CD14-positive monocyte (primary cell): Measurements from ENCODE around the gene UBE2H. TPM values are rescaled to one million over a fixed set of nuclear protein-coding genes. Genes with fewer than 3 reads are reported as not detected.

ENCODE experiments used
- DNase-seq, 3 donors: peaks; one replicate each; pipeline ENCODE4 v3.0.0-alpha.2; 2011 to 2022
- H2AFZ ChIP-seq: 2 replicates; pipeline ENCODE4 v1.6.0; 2012; ENCODE audit warnings: mild to moderate bottlenecking, low read depth, low read length, inconsistent platforms; ENCODE audit not compliant: insufficient read depth, poor library complexity, severe bottlenecking
- H3K27ac ChIP-seq, 2 donors: 1 replicate in 1 of 2; 2 replicates in 1 of 2; pipeline ENCODE4 v1.5.1; 2012 to 2013; ENCODE audit warnings: low read length in 2 of 2, control low read depth in 1 of 2, inconsistent platforms in 1 of 2, low read depth in 1 of 2, mild to moderate bottlenecking in 1 of 2
- H3K27me3 ChIP-seq, 2 donors: one replicate each; pipeline versions ENCODE4 v1.6.0 to v1.6.1; 2011 to 2013; ENCODE audit warnings: low read length in 2 of 2; ENCODE audit not compliant: control insufficient read depth in 2 of 2, insufficient read depth in 2 of 2
- H3K36me3 ChIP-seq, 2 donors: replicated peaks in 1 of 2; 1 replicate in 1 of 2; 2 replicates in 1 of 2; pipeline versions ENCODE4 v1.5.1 to v1.6.1; 2012 to 2013; ENCODE audit warnings: low read length in 2 of 2, control low read depth in 1 of 2, inconsistent platforms in 1 of 2, mild to moderate bottlenecking in 1 of 2; ENCODE audit not compliant: insufficient read depth in 2 of 2, control insufficient read depth in 1 of 2
- H3K4me1 ChIP-seq, 2 donors: 1 replicate in 1 of 2; 2 replicates in 1 of 2; pipeline versions ENCODE4 v1.5.1 to v1.6.1; 2012 to 2013; ENCODE audit warnings: low read length in 2 of 2, control low read depth in 1 of 2, inconsistent platforms in 1 of 2, mild to moderate bottlenecking in 1 of 2, moderate library complexity in 1 of 2; ENCODE audit not compliant: insufficient read depth in 2 of 2, control insufficient read depth in 1 of 2
- H3K4me2 ChIP-seq: replicated peaks from 2 replicates; pipeline ENCODE3; 2012; ENCODE audit warnings: low read length, moderate library complexity, mild to moderate bottlenecking; ENCODE audit not compliant: poor library complexity, severe bottlenecking; ENCODE audit errors: extremely low read depth
- H3K4me3 ChIP-seq, 3 experiments: fragments of 200-600 bp in 1 of 3; sonication (generic) in 1 of 3; replicated peaks in 1 of 3; 1 replicate in 2 of 3; 2 replicates in 1 of 3; pipeline ENCODE4 v1.5.1; 2011 to 2013; ENCODE audit warnings: low read length in 3 of 3, mild to moderate bottlenecking in 3 of 3, control low read depth in 2 of 3, low read depth in 2 of 3, inconsistent platforms in 1 of 3, moderate library complexity in 1 of 3
- H3K79me2 ChIP-seq: 2 replicates; pipeline ENCODE4 v1.6.0; 2012; ENCODE audit warnings: mild to moderate bottlenecking, control low read depth, inconsistent platforms, low read length, moderate library complexity; ENCODE audit not compliant: insufficient read depth
- H3K9ac ChIP-seq: 2 replicates; pipeline ENCODE4 v1.6.0; 2017; ENCODE audit warnings: low read length, mild to moderate bottlenecking; ENCODE audit not compliant: insufficient read depth, poor library complexity, severe bottlenecking
- H3K9me3 ChIP-seq, 2 donors: replicated peaks in 1 of 2; 1 replicate in 1 of 2; 2 replicates in 1 of 2; pipeline versions ENCODE4 v1.5.1 to v1.6.1; 2012 to 2013; ENCODE audit warnings: low read length in 2 of 2, control low read depth in 1 of 2; ENCODE audit not compliant: control insufficient read depth in 1 of 2, insufficient read depth in 1 of 2
- H4K20me1 ChIP-seq: 2 replicates; pipeline ENCODE4 v1.6.0; 2012; ENCODE audit warnings: mild to moderate bottlenecking, low read length, control low read depth, moderate library complexity; ENCODE audit not compliant: insufficient read depth
- H3K27ac Mint-ChIP-seq, 7 donors: one replicate each; pipeline ENCODE4 v1.8.0; 2020; ENCODE audit warnings: mild to moderate bottlenecking in 7 of 7, mixed read lengths in 7 of 7, moderate library complexity in 6 of 7, inconsistent platforms in 2 of 7
- H3K27me3 Mint-ChIP-seq, 3 donors: one replicate each; pipeline ENCODE4 v1.8.0; 2021 to 2022; ENCODE audit warnings: low read depth in 3 of 3, mild to moderate bottlenecking in 3 of 3, mixed read lengths in 3 of 3, moderate library complexity in 3 of 3, inconsistent platforms in 1 of 3
- H3K36me3 Mint-ChIP-seq, 2 donors: one replicate each; pipeline ENCODE4 v1.8.0; 2020; ENCODE audit warnings: mixed read lengths in 2 of 2, inconsistent platforms in 1 of 2, mild to moderate bottlenecking in 1 of 2
- H3K4me1 Mint-ChIP-seq: one replicate; pipeline ENCODE4 v1.8.0; 2020; ENCODE audit warnings: mild to moderate bottlenecking, mixed read lengths
- H3K4me3 Mint-ChIP-seq, 2 donors: one replicate each; pipeline ENCODE4 v1.8.0; 2020; ENCODE audit warnings: mild to moderate bottlenecking in 2 of 2, mixed read lengths in 2 of 2, moderate library complexity in 1 of 2
- H3K9me3 Mint-ChIP-seq, 7 donors: one replicate each; pipeline ENCODE4 v1.8.0; 2020 to 2022; ENCODE audit warnings: mixed read lengths in 7 of 7, mild to moderate bottlenecking in 6 of 7, moderate library complexity in 6 of 7, inconsistent platforms in 2 of 7
- CTCF ChIP-seq: fragments of 200-600 bp; IDR thresholded peaks from one replicate; pipeline ENCODE4 v1.8.0; 2022; ENCODE audit warnings: antibody characterized with exemption, mild to moderate bottlenecking
- WGBS: methylation state at CpG from one replicate; pipeline ENCODE4 v1.1.5; 2013; ENCODE audit warnings: missing lambda C conversion rate; ENCODE audit not compliant: insufficient coverage; 5-methylcytosine and 5-hydroxymethylcytosine counted together
- intact Hi-C, 2 donors: fragments of 100-400 bp; cut with micrococcal nuclease; formaldehyde crosslinking; loops; one replicate each; pipeline versions ENCODE4 v1.15.0 to v1.15.1; 2023
- polyA plus RNA-seq, 3 donors: library from polyadenylated mRNA; depleted of rRNA in 1 of 3; unstranded in 2 of 3; stranded (reverse) in 1 of 3; fragments of 300-500 nt in 2 of 3; fragments of >200 nt in 1 of 3; fragmentation: Illumina TruSeq in 2 of 3; gene quantifications; 1 replicate in 2 of 3; 2 replicates in 1 of 3; pipeline ENCODE4 v1.2.3, GENCODE V29; 2012 to 2021

UBE2H gene
- polyA plus RNA-seq, 3 donors = 12.6 to 26.0 (median 16.0) TPM

GRCh38 chr7:129831424-129832058, 121.2 kb downstream of the UBE2H start:
- H3K4me1 Mint-ChIP-seq = peaks cover 15% of the 10 kb centered on the region

GRCh38 chr7:129830949-129831348, 121.8 kb downstream of the UBE2H start:
- no peaks in the 10 kb centered on the region for H3K27me3 ChIP-seq
- no peak overlapping the region for H2AFZ ChIP-seq
- 100% methylated on average over 6 of the region's 8 CpGs for WGBS
- H3K4me3 Mint-ChIP-seq = no peak overlapping the region
- H3K4me2 ChIP-seq = no peak overlapping the region
- H3K27ac Mint-ChIP-seq = no peak overlapping the region
- H3K4me1 ChIP-seq = peaks cover 14 to 16% of the 10 kb centered on the region in 2 donors
- H3K9me3 ChIP-seq = no peaks in the 10 kb centered on the region
- H3K36me3 ChIP-seq = peaks cover 16 to 36% of the 10 kb centered on the region in 2 donors
- no peak overlapping the region for H3K4me3 ChIP-seq
- TF ChIP-seq CTCF = no peak
- no peak overlapping the region for H3K27ac ChIP-seq
- peaks cover 0 to 7% (median 4%) of the 10 kb centered on the region in 3 donors for H3K27me3 Mint-ChIP-seq
- peaks cover 37 to 38% of the 10 kb centered on the region in 2 donors for H3K36me3 Mint-ChIP-seq
- H3K79me2 ChIP-seq = no peaks in the 10 kb centered on the region
- peaks cover 14% of the 10 kb centered on the region for H4K20me1 ChIP-seq
- DNase-seq = no peak
- H3K9ac ChIP-seq = no peak overlapping the region
- peaks cover 0 to 2% (median 0%) of the 10 kb centered on the region in 7 donors for H3K9me3 Mint-ChIP-seq
- peaks cover 17% of the 10 kb centered on the region for H3K4me1 Mint-ChIP-seq
- intact Hi-C loops = no loop called here

More at GRCh38 chr7:129831424-129832058, 121.2 kb downstream of the UBE2H start:
- H3K27ac Mint-ChIP-seq = no peak overlapping the region
- no peaks in the 10 kb centered on the region for H3K9me3 ChIP-seq
- H3K4me2 ChIP-seq = no peak overlapping the region
- WGBS = 86% methylated on average over 5 of the region's 5 CpGs
- no peak overlapping the region for H3K9ac ChIP-seq
- H3K36me3 Mint-ChIP-seq = peaks cover 42% of the 10 kb centered on the region in 2 donors
- peaks cover 0 to 7% (median 2%) of the 10 kb centered on the region in 3 donors for H3K27me3 Mint-ChIP-seq
- H2AFZ ChIP-seq = no peak overlapping the region
- H3K9me3 Mint-ChIP-seq = peaks cover 0 to 2% (median 0%) of the 10 kb centered on the region in 7 donors
- no peak for DNase-seq
- H3K4me3 ChIP-seq = no peak overlapping the region
- no peak for TF ChIP-seq CTCF
- H3K36me3 ChIP-seq = peaks cover 18 to 40% of the 10 kb centered on the region in 2 donors
- H3K4me3 Mint-ChIP-seq = no peak overlapping the region
- peaks cover 11 to 12% of the 10 kb centered on the region in 2 donors for H3K4me1 ChIP-seq
- H3K27me3 ChIP-seq = no peaks in the 10 kb centered on the region
- H3K79me2 ChIP-seq = no peaks in the 10 kb centered on the region
- peaks cover 14% of the 10 kb centered on the region for H4K20me1 ChIP-seq
- H3K27ac ChIP-seq = no peak overlapping the region
- intact Hi-C loops = no loop called here
